Mammary epithelial cell (primary cell): ENCODE results near the gene SURF2.

Experiments used
- EZH2 ChIP-seq: IDR thresholded peaks from 2 replicates; pipeline ENCODE4 v1.6.1; 2012; ENCODE audit warnings: low read length, inconsistent platforms, borderline replicate concordance
- TF ChIP-seq, protein P1 (sequence below), 2 donors: IDR thresholded peaks in 1 of 2; conservative IDR thresholded peaks in 1 of 2; 2 replicates each; pipeline ENCODE4 v1.5.1; 2011 to 2012; ENCODE audit warnings: inconsistent platforms in 2 of 2, low read length in 2 of 2, mild to moderate bottlenecking in 2 of 2, control low read depth in 1 of 2, low read depth in 1 of 2; ENCODE audit not compliant: insufficient read depth in 1 of 2; ENCODE audit errors: extremely low read depth in 1 of 2

DNA sequence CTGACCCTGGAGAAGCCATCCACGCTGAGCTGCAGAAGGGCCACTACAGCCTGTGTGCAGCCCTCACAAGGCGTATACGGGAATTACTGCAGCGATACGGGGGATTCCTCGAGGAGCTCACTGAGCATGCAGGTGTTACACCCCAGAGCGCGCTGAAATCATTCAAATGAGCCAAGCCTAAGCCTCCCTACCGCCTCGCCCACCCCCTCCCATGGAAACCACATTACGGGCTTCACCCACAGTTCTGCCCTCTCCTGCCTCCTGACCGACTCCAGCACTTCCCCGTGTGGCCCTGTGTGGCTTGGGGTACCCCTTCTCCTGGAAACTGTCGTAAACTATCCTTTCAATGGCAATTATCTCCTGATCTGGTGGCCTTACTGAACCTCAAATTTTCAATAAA, 33.6 kb upstream of the SURF2 start:
- TF ChIP-seq, protein P1, sequence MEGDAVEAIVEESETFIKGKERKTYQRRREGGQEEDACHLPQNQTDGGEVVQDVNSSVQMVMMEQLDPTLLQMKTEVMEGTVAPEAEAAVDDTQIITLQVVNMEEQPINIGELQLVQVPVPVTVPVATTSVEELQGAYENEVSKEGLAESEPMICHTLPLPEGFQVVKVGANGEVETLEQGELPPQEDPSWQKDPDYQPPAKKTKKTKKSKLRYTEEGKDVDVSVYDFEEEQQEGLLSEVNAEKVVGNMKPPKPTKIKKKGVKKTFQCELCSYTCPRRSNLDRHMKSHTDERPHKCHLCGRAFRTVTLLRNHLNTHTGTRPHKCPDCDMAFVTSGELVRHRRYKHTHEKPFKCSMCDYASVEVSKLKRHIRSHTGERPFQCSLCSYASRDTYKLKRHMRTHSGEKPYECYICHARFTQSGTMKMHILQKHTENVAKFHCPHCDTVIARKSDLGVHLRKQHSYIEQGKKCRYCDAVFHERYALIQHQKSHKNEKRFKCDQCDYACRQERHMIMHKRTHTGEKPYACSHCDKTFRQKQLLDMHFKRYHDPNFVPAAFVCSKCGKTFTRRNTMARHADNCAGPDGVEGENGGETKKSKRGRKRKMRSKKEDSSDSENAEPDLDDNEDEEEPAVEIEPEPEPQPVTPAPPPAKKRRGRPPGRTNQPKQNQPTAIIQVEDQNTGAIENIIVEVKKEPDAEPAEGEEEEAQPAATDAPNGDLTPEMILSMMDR (conservative IDR thresholded peaks at IDR 0.05 in 1 of 2, IDR thresholded peaks at IDR 0.05 in 1 of 2; ENCODE audit: extremely low read depth in 1 of 2, insufficient read depth in 1 of 2, low read depth in 1 of 2, low read length in 2 of 2) = no peak
- TF ChIP-seq EZH2 = no peak
